Pancreas (tissue), 10 donors: ENCODE data around the gene DUSP9. TPM values are rescaled to one million over a fixed set of nuclear protein-coding genes. Genes with fewer than 3 reads are reported as not detected.
A peak's percentile ranks its signal among the peaks of the same experiment; 100 is the strongest.

Experiments
- ATAC-seq, 4 donors: fragments of 200-7000 bp; cut with Tn5 transposase; one replicate each; pipeline versions ENCODE4 v1.8.0 to v1.9.1; 2020; ENCODE audit warnings: mild to moderate bottlenecking in 4 of 4, moderate library complexity in 4 of 4
- DNase-seq, 6 donors: peaks; one replicate each; pipeline ENCODE4 v3.0.0-alpha.2; 2020
- FAIRE-seq: peaks from 2 replicates; lab custom pipeline; 2012; peaks lifted over from hg19 to GRCh38; lab: Jason Lieb, UNC
- H3K27ac ChIP-seq, 4 donors: fragments of 200-600 bp; sonication (generic); 1 replicate in 3 of 4; 2 replicates in 1 of 4; pipeline versions ENCODE4 v1.5.0 to v1.8.0; 2020
- H3K27me3 ChIP-seq, 4 donors: fragments of 200-600 bp; one replicate each; pipeline ENCODE4 v1.8.0; 2021
- H3K36me3 ChIP-seq, 3 donors: fragments of 200-600 bp; sonication (generic) in 1 of 3; one replicate each; pipeline versions ENCODE4 v1.5.0 to v1.8.0; 2020 to 2021
- H3K4me1 ChIP-seq, 3 donors: fragments of 200-600 bp; one replicate each; pipeline ENCODE4 v1.8.0; 2021
- H3K4me3 ChIP-seq, 4 donors: fragments of 200-600 bp; sonication (generic) in 2 of 4; one replicate each; pipeline versions ENCODE4 v1.5.0 to v1.8.0; 2020 to 2021
- H3K9me3 ChIP-seq, 4 donors: fragments of 200-600 bp; one replicate each; pipeline ENCODE4 v1.8.0; 2021
- WGBS, 2 donors: extraction: QIAGEN DNeasy Blood & Tissue Kit; methylation state at CpG; one replicate each; pipeline ENCODE4 v1.1.7; 2013; 5-methylcytosine and 5-hydroxymethylcytosine counted together
- intact Hi-C, 3 donors: fragments of 100-400 bp; cut with DNase I; formaldehyde crosslinking; loops; one replicate each; pipeline versions ENCODE4 v1.11.1 to v1.14.2; 2022
- polyA plus RNA-seq, 2 donors: library from polyadenylated mRNA; stranded (reverse); fragments of 200-250 nt; gene quantifications; one replicate each; pipeline ENCODE4 v1.2.3, GENCODE V29; 2013
- total RNA-seq, 6 donors: library from RNA; stranded (reverse); fragmentation: NEBNext Ultra II Directional in 4 of 6; extraction: Animal tissue kit (Norgen Biotek cat#: 25700) in 4 of 6; gene quantifications; one replicate each; pipeline versions ENCODE4 v1.2.1 to v1.2.4, GENCODE V29; 2021 to 2023
- TF ChIP-seq, protein P1 (sequence below), 4 donors: fragments of 200-600 bp; sonication (generic) in 3 of 4; IDR thresholded peaks; one replicate each; pipeline versions ENCODE4 v1.5.0 to v1.8.0; 2021; ENCODE audit warnings: antibody characterized with exemption in 4 of 4
- donor health status: healthy with polysubstance abuse.
- donor health status: DM: no; HTN: no; CAD: no; lungs with moderate emphysema.
- donor health status: DM: no; HTN: no; CAD: no.
- donor health status: control.
- donor health status: control.
- donor health status: Bipolar disorder and iron deficiency.
- donor health status: DM: yes; HTN: yes; CAD: no.
- donor health status: DM: no; HTN: no; CAD: no.
- donor health status: DM: no; HTN: no; CAD: no.
- donor health status: DM: yes; HTN: yes; CAD: no.

The DUSP9 gene
- total and polyA plus RNA-seq, 8 donors: 0.07 to 0.28 (median 0.12) TPM; not detected in 4

GRCh38 chrX:153606503-153606902 is 40.5 kb upstream of the DUSP9 start:
- no peaks in the 10 kb centered on the region for H3K4me1 ChIP-seq
- no peak for FAIRE-seq
- no peaks in the 10 kb centered on the region for H3K27me3 ChIP-seq
- H3K4me3 ChIP-seq: no peak overlapping the region
- no peak for DNase-seq
- no peaks in the 10 kb centered on the region for H3K9me3 ChIP-seq
- intact Hi-C loops: no loop called here
- H3K27ac ChIP-seq: no peak overlapping the region
- 79 to 80% methylated on average over 20 to 23 of the region's 23 CpGs for WGBS, 2 donors
- no peak for ATAC-seq
- TF ChIP-seq, protein P1, sequence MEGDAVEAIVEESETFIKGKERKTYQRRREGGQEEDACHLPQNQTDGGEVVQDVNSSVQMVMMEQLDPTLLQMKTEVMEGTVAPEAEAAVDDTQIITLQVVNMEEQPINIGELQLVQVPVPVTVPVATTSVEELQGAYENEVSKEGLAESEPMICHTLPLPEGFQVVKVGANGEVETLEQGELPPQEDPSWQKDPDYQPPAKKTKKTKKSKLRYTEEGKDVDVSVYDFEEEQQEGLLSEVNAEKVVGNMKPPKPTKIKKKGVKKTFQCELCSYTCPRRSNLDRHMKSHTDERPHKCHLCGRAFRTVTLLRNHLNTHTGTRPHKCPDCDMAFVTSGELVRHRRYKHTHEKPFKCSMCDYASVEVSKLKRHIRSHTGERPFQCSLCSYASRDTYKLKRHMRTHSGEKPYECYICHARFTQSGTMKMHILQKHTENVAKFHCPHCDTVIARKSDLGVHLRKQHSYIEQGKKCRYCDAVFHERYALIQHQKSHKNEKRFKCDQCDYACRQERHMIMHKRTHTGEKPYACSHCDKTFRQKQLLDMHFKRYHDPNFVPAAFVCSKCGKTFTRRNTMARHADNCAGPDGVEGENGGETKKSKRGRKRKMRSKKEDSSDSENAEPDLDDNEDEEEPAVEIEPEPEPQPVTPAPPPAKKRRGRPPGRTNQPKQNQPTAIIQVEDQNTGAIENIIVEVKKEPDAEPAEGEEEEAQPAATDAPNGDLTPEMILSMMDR (IDR thresholded peaks at IDR 0.05): no peak
- H3K36me3 ChIP-seq: no peaks in the 10 kb centered on the region

DNA sequence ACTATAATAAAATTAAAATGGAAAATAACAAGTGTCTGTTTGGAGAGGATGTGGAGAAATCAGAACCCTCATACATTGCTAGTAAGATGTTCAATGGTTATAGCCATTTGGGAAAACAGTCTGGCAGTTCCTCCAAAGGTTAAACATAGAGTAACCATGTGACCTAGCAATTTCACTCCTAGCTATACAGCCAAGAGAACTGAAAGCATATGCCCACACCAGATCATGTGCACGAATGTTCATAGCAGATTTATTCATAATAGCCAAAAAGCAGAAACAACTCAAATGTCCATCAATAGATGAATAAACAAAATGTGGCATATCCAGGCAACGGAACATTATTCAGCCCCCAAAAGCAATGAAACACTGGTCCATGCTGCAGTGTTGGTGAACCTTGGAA is 38.6 kb upstream of the DUSP9 start:
- Histone ChIP-seq H3K4me3 (no peak overlapping the region), H3K4me1 (no peaks in the 10 kb centered on the region), H3K36me3 (no peaks in the 10 kb centered on the region), H3K9me3 (no peaks in the 10 kb centered on the region), H3K27ac (no peak overlapping the region), H3K27me3 (no peaks in the 10 kb centered on the region)
- FAIRE-seq (no peak), DNase-seq (no peak), ATAC-seq (no peak)
- TF ChIP-seq, protein P1 (IDR thresholded peaks at IDR 0.05): no peak
- WGBS, 2 donors: 63 to 71% methylated on average over 2 of the region's 2 CpGs
- intact Hi-C loops: no loop called here

DNA sequence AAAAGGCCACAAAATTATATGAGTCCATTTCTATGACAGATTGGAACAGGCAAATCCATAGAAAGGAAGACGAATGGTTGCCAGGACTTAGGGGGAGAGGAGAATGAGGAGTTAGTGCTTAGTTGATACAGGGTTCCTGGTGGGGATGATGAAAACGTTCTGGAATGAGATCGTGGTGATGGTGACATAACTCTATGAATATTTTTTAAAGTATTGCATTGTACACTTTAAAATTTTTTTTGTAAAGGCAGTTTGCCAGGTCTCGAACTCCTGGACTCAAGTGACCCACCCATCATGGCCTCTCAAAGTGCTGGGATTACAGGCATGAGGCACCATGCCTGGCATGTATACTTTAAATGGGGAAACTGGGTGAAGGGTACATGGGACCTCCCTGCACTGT is 38.2 kb upstream of the DUSP9 start:
- TF ChIP-seq, protein P1 (IDR thresholded peaks at IDR 0.05): no peak

GRCh38 chrX:153609917-153610835 is 36.8 kb upstream of the DUSP9 start:
- DNase-seq: peak in 5 of 6 donors; percentile 45 to 86 (median 64)
- Histone ChIP-seq H3K9me3 (no peaks in the 10 kb centered on the region), H3K27ac (no peak overlapping the region), H3K4me3 (peak overlapping the region in 2 of 4 donors; percentile 21 to 36), H3K4me1 (no peaks in the 10 kb centered on the region), H3K27me3 (peaks cover 0 to 7% (median 0%) of the 10 kb centered on the region in 4 donors), H3K36me3 (no peaks in the 10 kb centered on the region)
- no peak for FAIRE-seq
- TF ChIP-seq, protein P1 (IDR thresholded peaks at IDR 0.05): peak; percentile 33 to 69 (median 56)
- peak; percentile 90 to 97 (median 94) for ATAC-seq
- 5 to 32% methylated on average over 53 to 61 of the region's 63 CpGs for WGBS, 2 donors
- intact Hi-C loops: no loop called here

More for the DNA sequence above, 38.2 kb upstream of the DUSP9 start:
- H3K9me3 ChIP-seq: no peaks in the 10 kb centered on the region
- no peaks in the 10 kb centered on the region for H3K4me1 ChIP-seq
- H3K36me3 ChIP-seq: no peaks in the 10 kb centered on the region
- intact Hi-C loops: no loop called here
- no peak for FAIRE-seq
- no peak overlapping the region for H3K4me3 ChIP-seq
- H3K27me3 ChIP-seq: peaks cover 0 to under 1% (median 0%) of the 10 kb centered on the region in 4 donors
- H3K27ac ChIP-seq: no peak overlapping the region
- 50 to 59% methylated on average over 4 of the region's 4 CpGs for WGBS, 2 donors
- no peak for DNase-seq
- ATAC-seq: no peak

DNA sequence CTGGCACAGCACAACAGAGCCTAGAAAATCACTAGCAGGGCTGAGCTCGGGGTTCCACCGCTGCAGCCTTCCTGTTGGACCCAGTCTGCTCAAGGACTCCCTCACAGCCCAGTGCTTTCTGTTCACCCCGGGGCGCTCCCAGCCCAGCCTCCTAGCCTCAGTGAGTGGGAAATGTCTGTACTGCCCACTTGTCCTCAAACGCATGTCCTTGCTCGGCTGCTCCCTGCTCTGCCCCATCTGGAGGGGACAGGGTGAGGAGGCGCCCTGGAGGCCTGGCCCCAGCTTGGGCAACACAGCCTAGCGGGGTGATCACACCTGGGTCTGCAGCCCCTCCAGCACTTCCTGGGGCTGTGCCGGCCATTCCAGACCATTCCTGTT is 36.2 kb upstream of the DUSP9 start:
- no peaks in the 10 kb centered on the region for H3K9me3 ChIP-seq
- DNase-seq: no peak
- H3K36me3 ChIP-seq: no peaks in the 10 kb centered on the region
- H3K27me3 ChIP-seq: peaks cover 0 to 10% (median 0%) of the 10 kb centered on the region in 4 donors
- intact Hi-C loops: no loop called here
- FAIRE-seq: no peak
- ATAC-seq: peak in 2 of 4 donors; percentile 4 to 26
- H3K4me3 ChIP-seq: no peak overlapping the region
- 77 to 80% methylated on average over 9 of the region's 9 CpGs for WGBS, 2 donors
- TF ChIP-seq, protein P1 (IDR thresholded peaks at IDR 0.05): no peak
- H3K27ac ChIP-seq: no peak overlapping the region
- no peaks in the 10 kb centered on the region for H3K4me1 ChIP-seq
